NK-92 (cell line): Measurements from ENCODE around the gene UBE2C.

Experiments
- DNase-seq: peaks from one replicate; lab custom pipeline; 2025; ENCODE audit not compliant: unreplicated experiment; lab: John Stamatoyannopoulos, UW

Gene UBE2C

DNA sequence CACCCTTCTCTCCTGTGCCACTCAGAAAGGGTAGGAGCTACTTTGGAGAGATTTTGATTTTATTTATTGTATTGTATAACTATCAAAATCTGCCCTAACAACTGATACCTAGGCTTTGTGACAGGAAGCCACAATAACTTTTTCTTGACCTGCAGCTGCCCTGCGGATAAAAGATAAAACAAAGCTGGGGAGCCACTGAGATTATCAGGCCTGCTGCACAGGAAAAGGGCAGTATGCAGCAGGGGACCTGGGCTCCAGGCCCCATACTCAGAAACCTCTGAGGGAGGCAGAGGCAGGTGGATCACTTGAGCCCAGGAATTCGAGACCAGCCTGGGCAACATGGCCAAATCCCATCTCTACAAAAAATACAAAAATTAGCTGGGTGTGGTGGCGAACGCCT is 20.2 kb downstream of the UBE2C start:
- no peak for DNase-seq

DNA sequence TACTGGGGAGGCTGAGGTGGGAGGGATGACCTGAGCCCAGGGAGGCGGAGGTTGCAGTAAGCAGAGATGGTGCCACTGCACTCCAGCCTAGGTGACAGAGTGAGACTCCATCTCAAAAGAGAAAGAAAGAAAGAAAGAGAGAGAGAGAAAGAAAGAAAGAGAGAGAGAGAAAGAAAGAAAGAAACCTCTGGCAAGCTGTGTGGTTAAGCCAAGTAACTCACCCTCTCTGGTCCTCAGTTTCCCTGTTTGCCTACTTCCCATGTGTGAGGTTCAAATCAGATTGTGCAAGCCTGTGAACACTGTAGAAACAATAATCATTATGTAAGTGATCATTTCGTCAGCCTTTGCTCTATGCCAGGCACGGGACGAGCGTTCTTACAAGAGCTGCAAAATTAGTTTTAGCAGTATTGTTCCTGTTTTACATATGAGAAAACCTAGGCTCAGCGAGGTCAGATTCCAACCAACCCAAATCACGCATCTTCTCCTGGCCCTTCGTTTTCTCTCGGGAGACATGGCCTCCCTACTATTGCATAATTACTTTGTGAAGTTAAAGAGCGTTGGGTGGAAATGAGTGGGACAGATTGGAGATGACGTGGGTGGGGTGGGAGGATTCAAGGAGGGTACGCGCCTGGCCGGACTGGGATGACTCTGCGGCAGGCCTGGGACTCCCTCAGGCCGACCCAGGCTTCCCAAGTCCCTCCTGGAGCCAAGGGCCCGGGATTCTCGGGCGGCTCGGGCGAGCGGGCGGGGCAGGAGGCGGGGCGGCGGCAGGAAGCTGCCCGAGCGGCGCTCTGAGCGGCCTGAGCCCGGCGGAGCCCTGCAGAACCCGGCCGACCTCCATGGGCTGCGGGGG is 20.8 kb downstream of the UBE2C start, which contains the start of gene SNX21:
SNX21 (plus strand) TSS at position 770 of the 853 bp plus-strand sequence. CDS start 121 bp downstream, outside the sequence.
- no peak for DNase-seq

DNA sequence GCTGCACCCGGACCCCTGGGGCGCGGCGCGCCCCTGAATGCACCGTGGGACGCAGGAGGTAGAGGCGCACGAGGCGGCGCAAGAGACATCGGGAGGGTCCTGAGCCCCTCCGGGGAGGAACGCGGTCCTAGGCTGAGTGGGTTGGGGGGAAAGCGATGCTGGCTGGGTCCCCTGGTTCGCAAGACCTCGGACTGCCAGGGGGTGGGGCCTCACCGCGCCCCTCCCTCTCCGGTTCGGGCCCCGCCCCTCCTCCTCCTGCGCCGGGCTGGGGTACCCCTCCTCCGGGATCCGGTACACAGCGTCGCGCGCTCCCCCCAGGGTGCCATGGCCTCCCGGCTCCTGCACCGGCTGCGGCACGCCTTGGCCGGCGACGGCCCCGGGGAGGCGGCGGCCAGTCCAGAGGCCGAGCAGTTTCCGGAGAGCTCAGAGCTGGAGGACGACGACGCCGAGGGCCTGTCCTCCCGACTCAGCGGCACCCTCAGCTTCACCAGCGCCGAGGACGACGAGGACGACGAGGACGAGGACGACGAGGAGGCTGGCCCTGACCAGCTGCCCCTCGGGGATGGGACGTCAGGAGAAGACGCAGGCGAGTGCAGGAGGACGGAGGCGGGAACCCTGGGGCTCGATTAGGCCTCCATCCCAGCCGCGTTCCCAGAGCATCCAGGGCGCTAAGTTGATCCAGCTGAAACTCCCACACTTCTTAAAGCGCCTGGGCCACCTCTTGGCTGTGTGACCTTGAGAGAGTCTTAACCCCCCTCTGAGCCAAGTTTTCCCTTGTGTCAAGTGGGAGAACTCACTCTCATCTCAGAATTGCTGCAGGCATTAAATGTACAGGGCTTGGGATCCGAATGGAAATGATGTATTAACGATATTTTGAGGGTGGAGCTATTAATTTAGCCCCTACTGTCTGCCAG is 21.7 kb downstream of the UBE2C start:
- DNase-seq: no peak

DNA sequence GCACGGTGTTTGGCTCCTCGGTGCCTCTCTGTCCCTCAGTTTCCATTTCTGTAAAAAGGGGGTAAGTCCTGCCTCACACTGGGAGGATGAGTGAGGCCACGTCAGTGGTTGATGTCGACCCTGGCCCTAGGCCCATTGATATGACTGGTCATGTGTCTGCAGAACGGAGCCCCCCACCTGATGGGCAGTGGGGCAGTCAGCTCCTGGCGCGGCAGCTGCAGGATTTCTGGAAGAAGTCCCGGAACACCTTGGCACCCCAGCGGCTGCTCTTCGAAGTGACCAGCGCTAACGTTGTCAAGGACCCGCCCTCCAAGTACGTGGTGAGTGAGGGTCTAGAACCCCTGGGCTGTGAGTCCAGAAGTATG is 22.3 kb downstream of the UBE2C start:
- DNase-seq: no peak

DNA sequence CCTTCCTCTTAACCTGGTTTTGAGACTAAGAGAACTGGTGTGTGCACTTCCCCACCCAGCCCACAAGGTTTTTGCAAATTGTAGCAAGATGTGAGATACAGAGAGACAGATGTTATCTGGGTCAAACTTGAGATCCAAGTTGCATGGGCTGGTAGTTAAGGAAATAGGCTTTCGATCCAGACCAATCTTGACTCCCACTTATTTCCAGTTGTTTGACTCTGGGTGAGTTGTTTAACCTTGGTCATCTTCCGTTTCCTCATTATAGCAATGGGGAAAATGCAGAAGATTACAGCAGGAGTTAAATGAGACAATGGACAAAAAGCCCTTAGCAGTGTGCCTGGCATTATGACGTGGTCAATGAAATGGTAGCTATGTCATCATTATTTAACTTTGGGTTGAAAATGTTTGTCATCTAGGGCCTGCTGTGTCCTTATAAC is 22.9 kb downstream of the UBE2C start:
- DNase-seq: no peak

DNA sequence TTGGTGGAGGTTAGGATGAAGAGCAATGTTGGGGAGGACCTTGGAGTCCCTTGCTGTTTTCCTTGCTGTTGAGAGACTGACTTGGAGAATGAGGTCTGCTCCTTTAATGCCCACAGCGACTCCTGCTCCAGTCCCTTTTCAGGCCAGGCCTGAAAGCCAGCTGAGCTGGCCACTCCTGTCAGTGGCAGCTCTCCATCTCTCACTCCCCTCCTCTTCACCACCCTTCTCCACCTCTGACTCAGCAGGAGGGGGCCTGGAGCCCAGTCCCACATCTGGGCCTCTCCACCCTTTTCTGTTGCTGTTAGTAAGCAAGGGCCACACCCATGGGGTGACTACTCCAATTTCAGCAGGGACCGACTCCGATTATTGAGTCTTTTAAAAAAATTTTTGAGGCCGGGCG is 23.4 kb downstream of the UBE2C start:
- no peak for DNase-seq

DNA sequence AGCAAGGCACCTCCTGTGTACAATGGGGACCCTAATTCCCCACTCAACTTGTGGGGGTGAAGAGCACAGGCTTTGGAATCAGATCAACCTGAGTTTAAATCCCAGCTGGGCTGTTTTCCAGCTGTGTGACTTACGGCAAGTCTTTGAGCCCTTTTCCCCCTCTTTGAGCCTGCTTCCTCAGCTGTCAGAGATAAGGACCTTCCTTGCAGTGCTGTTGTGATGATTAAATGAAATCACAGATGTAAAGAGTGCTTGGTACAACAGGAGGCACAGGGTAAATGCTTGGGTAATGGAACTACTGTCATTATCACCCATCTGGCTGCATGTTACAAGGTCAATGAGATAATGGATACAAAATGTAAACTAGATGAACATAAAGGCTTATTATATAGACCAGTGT is 24.4 kb downstream of the UBE2C start:
- no peak for DNase-seq

DNA sequence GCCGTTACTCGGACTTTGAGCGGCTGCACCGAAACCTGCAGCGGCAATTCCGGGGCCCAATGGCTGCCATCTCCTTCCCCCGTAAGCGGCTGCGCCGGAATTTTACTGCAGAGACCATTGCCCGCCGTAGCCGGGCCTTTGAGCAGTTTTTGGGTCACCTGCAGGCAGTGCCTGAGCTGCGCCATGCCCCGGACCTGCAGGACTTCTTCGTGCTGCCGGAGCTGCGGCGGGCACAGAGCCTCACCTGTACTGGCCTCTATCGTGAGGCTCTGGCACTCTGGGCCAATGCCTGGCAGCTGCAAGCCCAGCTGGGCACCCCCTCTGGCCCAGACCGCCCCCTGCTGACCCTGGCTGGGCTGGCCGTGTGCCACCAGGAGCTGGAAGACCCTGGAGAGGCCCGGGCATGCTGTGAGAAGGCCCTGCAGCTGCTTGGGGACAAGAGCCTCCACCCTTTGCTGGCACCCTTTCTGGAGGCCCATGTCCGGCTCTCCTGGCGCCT is 28.3 kb downstream of the UBE2C start:
- DNase-seq: no peak

DNA sequence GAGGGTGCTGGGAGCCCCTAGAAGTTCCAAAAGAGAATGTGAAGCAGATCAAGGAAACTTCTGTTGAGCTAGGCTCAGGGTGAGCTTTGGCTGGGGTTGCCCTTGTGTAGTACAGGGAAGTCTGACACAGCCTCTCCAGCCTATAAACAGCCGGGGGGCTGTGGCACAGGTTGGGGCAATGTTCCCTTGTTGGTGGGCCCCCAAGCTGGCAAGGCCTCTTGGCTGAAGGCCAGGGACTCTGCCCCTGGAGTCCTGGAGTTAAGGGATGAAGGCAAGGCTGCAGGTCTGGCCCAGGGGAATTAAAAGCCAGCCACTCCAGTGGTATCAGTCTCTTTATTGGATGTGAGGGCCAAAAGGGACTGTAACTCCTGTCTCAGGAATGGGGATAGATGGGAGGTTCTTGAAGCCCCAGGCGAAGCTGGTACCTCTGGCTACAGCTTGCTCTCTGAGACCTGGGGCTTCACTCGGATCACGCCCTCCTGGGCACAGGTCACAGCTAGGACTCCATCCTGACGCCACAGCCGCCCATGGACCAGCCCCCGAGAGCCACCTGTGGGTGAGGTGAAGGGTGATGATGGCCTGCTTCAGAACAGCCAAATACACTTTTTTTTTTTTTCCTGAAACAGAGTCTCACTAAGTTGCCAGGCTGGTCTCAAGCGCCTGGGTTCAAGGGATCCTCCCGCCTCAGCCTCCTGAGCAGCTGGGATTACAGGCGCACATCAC is 29.1 kb downstream of the UBE2C start:
- no peak for DNase-seq

DNA sequence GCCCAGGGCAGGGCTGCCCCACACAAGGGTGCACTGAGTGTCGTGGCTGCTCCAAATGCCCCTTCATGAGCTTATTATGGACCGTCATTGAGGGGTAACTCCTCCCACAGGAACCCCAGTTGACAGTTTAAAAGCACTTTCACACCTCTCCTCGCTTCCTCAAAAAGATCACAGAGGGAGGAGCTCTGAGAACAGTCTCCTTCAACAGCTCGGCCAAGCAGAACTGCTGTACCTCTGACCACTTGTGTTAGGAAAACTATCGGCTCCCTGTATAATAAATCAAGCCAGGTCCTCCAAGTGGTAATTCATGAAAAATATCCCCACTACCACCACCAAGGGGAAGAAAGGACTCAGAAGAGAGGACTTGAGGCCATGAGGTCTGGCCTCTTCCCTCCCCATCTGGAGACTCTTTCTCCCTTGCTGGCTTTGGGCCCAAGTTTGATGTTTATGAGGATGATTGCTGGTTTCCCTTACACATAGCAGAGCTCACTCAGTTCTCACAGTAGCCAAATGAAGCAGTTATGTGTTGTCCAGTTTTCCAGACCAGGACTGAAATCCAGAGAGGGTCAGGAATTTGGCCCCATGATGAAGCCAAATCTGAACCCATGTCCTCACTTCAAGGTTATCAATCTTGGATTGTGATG is 29.8 kb downstream of the UBE2C start:
- no peak for DNase-seq

DNA sequence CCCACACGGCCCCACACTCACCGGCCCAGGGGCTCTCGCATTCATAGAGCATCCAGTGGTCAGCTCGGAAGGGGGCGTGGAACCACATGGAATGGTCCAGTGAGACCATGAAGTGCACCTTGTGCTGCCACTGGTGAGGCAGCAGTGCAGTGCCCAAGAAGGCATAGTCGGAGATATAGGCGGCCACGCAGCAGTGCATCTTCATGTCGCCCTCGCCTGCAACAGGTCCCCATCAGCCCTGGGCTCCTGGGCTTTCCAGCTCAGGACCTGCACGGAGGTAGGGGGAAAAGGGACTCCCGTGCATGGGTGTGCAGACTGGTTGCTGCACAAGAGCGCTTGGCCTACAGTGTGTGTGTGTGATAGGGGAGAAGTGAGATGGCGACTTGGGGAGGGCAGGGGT is 31.1 kb downstream of the UBE2C start:
- no peak for DNase-seq

DNA sequence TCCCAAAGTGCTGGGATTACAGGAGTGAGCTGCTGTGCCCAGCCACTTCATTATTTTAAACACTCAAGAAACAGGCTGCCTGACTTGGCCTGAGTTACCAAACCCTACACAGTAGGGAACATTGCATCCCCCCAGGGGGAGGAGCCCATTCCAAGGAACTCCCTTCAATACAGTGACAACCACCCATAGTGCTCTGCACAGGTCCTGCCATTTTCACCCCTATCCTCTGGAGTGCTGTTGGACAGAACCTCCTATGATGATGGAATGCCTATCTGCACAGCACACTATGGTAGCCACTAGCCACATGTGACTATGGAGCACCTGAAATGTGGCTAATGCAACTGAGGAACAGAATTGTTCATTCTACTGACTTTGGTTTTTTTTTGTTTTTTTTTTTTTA is 33.0 kb downstream of the UBE2C start:
- DNase-seq: no peak

DNA sequence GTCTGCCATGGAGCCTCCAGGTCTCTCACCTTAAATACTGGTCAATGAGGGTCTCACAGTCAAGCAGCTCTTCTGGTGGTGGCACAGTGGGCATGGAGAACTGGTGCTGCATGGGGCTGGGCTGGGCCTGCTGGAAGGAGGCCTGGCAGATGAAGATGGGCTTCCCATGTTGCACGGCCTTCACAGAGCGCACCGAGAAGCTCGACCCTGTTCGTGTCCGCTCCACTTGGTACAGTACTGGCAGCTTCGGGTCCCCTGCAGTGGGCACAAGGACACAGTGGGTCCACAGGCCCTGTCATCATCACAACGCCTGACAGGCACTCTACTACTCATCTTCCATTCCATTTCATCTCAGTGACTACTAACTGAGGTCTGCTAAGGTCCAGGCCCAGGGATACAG is 36.0 kb downstream of the UBE2C start:
- DNase-seq: no peak

DNA sequence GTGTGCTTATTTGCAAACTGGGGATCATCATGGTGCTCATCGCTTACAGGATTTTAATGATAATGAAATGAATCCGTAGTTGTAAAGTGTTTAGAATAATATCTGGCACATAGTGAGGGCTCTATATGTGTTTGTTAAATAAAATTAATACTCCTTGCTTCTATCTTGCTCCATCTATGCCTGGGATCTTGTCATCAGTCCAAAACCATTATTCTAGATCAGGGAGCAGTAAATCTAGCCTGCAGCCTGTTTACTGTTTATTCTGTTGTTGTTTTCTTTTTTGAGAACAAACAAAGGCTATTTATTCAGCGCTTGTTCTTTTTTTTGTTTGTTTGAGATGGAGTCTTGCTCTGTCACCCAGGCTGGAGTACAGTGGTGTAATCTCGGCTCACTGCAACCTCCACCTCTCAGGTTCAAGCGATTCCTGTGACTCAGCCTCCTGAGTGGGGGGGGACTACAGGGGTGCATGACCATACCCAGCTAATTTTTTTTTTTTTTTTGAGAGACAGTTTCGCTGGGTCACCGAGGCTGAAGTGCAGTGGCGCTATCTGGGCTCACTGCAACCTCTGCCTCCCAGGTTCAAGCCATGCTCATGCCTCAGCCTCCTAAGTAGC is 36.6 kb downstream of the UBE2C start:
- DNase-seq: no peak

DNA sequence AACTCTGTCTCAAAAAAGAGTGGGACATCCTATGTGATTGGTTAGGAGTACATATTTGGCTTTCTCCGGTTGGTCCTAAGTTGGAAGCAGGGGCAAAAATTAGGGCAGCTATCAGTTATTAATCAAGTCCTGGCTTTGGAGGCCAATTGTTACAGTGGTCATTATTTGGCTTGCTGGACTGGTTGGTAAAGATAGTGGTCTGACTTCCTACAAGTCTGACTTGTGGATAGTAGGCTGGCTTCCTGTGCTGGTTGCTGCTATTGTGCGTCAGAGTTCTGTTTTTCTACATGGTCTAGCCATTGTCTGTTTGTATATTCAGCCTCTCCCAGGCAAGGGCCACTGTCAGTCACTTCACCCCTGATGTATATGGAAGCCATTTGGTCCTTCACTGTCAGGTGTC is 37.8 kb downstream of the UBE2C start:
- no peak for DNase-seq

DNA sequence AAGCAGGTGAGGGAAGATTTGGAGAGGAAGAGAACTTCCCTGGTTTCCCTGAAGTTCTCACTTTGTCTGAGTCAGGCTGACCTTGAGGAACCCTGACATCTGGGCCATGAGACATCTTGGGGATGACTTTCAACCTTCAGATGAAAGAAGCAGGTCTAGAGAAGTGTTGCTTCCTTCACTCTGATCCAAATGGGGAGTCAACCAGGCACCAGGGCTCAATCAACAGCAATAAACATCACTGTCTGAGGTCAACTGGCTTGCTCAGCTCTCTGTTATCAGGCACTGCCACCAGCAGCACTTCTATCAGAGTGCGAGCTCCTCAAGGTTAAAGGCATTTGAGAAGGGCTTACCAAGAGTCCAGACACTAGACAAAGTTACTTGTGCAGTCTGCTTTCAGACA is 38.5 kb downstream of the UBE2C start:
- DNase-seq: no peak

DNA sequence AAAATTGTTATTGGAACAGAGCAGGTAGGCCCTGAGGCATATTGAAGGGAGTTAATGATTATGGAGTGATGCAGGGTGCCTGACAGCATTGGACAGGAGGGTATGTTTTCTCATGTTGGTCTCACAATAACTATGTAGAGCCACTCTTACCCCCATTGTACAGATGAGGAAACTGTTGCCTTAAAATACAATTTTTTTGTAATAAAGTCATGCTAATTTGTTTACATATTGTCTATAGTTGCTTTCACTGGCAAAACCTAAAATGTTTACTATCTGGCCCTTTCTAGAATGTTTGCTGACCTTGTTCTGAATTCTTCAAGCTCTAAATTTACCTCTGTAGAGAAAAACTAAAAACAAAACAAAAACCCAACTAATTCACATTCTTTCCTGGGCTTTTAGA is 39.1 kb downstream of the UBE2C start:
- no peak for DNase-seq

DNA sequence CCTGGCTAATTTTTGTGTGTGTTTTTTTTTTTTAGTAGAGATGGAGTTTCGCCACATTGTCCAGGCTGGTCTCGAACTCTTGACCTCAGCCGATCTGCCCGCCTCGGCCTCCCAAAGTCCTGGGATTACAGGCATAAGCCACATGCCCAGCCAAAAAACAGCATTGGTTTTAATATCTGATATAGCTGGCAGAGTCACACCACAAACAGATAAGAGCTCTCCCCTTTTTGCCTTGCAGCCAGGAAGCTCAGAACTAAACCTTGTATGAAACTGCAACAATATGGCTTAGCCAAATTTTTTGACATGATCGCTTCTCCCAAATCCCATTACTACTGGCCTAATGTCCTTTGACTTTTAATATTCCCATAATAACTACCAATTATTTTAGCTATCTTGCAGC is 39.9 kb downstream of the UBE2C start:
- no peak for DNase-seq

DNA sequence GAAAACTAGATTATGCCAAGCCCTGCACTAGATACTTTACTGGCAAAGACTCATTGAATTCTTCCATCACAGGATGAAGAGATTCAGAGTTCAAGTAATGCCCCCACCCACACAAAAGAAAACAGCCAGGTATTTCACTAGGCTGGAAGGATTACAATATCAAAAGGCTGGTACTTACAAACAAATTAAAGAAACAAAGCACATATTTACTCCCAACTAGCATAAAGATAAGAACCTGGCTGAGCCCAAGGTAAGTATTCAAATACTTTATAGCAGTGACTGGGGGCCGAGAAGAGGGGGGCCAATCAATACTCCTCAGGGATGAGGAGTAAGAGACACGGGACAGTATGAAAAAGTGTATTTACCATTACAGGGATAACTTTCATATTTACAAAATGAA is 41.0 kb downstream of the UBE2C start:
- DNase-seq: no peak
